ENCODE measurements around the gene UVSSA.

The UVSSA gene

DNA sequence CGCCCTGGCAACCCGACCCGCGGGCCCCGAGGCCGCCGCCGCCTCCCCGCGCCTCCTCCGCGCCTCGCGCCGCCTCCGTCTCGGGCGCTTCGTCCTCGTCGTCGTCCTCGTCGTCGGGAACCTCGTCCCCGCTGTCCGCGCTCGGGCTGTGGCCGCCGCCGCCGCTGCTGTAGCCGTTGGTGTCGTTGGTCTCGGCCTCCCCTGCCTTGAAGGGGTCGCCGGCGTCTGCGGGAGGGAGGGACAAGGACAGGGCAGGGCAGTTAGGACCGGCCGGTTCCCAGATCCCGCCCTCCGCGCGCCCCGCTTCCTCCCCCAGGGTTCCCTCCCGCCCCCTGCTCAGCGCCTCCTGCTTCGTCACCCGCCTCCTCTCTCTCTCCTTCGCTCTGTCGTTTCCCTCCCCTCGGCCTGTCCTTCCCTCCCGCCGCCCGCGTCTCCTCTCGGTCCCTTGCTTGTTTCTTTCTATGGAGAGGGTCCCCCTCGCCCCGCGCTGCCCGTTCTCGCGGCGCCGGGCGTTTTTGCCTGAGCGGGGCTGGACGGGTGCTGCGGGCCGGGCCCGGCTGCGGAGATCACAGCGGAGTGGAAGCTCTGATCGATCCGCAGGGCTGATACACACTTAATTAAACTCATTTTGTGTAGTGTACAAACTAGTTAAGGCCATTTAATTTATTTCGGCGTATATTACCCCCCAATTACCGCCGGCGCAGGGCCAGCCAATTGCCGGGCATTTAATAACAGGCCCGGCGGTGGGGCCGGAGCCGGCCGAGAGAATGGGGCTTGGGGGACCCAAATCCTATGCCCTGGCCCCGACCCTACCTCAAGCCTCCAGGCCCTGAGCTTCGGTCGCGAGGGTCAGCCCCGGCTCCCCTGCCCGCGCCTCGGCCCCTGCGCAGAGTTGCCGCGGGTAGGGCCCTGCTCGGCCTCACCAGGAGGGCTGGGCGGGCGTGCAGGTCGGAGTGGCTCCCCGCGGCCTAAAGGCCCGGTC is 56.9 kb downstream of the UVSSA start:
- no peak overlapping the region for H2AFZ ChIP-seq (ENCODE audit: low read length)
- no peaks in the 10 kb centered on the region for H3K9me3 ChIP-seq (replicated peaks; ENCODE audit: insufficient read depth, low read length)
- no peak overlapping the region for H3K9ac ChIP-seq (ENCODE audit: low read length)
- H3K4me3 ChIP-seq (ENCODE audit: low read length), result no peak overlapping the region
- TF ChIP-seq EZH2phosphoT487 (IDR thresholded peaks at IDR 0.05; ENCODE audit: low read length), result no peak
- TF ChIP-seq EZH2 (optimal IDR thresholded peaks at IDR 0.05; ENCODE audit: low read depth, low read length), result no peak
- TF ChIP-seq CTCF (IDR thresholded peaks at IDR 0.05; ENCODE audit: low read length), result no peak
- H3K27ac ChIP-seq (ENCODE audit: low read length), result no peak overlapping the region
- H3K4me1 ChIP-seq (ENCODE audit: low read length), result no peaks in the 10 kb centered on the region
- no peaks in the 10 kb centered on the region for H3K9me2 ChIP-seq (replicated peaks; ENCODE audit: insufficient read depth, low read length)
- no peaks in the 10 kb centered on the region for H3K36me3 ChIP-seq (replicated peaks; ENCODE audit: insufficient read depth, low read length)
- no peaks in the 10 kb centered on the region for H3K27me3 ChIP-seq (replicated peaks; ENCODE audit: insufficient read depth, low read length)
- H3F3A ChIP-seq (ENCODE audit: insufficient read depth, low read length), result no peaks in the 10 kb centered on the region
- no peaks in the 10 kb centered on the region for H3K79me2 ChIP-seq (ENCODE audit: low read length)
- H4K20me1 ChIP-seq (ENCODE audit: insufficient read depth, low read length), result no peaks in the 10 kb centered on the region
- DNase-seq, result no peak
- H3K4me2 ChIP-seq (ENCODE audit: low read depth, low read length), result no peak overlapping the region

DNA sequence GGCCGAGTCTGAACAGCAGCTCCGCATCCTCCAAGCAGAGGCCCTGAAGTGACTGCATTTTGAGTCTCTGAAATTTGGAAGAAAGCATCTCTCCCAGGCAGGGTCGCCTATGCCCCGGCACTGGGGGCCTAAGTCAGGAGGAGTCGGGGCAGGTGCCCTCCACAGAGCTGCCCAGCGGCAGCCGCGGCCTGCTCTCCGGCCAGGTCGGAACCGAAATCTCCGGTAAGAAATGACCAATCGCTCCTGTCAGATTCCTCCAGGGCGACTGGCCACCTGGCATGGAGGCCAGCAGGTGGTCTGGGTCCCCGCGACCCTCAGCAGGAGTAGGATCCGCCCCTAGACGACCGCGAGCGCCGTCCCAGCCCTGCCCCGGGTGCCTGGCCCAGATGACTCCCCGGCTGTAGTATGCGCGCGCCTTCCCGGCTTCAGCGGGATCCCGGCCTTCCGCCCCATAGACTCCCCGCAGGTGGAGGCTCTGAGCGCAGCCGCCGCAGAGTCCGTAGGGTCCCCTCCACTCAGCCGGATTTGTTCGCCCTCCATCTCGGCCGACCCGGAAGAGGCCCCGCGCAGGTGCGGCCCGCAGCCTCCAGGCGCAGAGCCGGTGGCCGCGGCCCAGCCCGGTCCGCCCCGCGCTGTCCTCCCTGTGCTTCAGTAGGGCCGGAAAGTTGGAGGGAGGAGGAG is 57.7 kb downstream of the UVSSA start:
- Histone ChIP-seq H3K4me3 (ENCODE audit: low read length) (no peak overlapping the region), H3F3A (ENCODE audit: insufficient read depth, low read length) (no peaks in the 10 kb centered on the region), H4K20me1 (ENCODE audit: insufficient read depth, low read length) (no peaks in the 10 kb centered on the region), H3K9me2 (replicated peaks; ENCODE audit: insufficient read depth, low read length) (no peaks in the 10 kb centered on the region), H3K9ac (ENCODE audit: low read length) (no peak overlapping the region), H3K4me2 (ENCODE audit: low read depth, low read length) (no peak overlapping the region), H2AFZ (ENCODE audit: low read length) (no peak overlapping the region), H3K27me3 (replicated peaks; ENCODE audit: insufficient read depth, low read length) (no peaks in the 10 kb centered on the region), H3K9me3 (replicated peaks; ENCODE audit: insufficient read depth, low read length) (no peaks in the 10 kb centered on the region), H3K4me1 (ENCODE audit: low read length) (no peaks in the 10 kb centered on the region), H3K79me2 (ENCODE audit: low read length) (no peaks in the 10 kb centered on the region), H3K27ac (ENCODE audit: low read length) (no peak overlapping the region), H3K36me3 (replicated peaks; ENCODE audit: insufficient read depth, low read length) (no peaks in the 10 kb centered on the region)
- TF ChIP-seq EZH2 (optimal IDR thresholded peaks at IDR 0.05; ENCODE audit: low read depth, low read length) (no peak), EZH2phosphoT487 (IDR thresholded peaks at IDR 0.05; ENCODE audit: low read length) (no peak), CTCF (IDR thresholded peaks at IDR 0.05; ENCODE audit: low read length) (no peak)
- DNase-seq, result no peak

DNA sequence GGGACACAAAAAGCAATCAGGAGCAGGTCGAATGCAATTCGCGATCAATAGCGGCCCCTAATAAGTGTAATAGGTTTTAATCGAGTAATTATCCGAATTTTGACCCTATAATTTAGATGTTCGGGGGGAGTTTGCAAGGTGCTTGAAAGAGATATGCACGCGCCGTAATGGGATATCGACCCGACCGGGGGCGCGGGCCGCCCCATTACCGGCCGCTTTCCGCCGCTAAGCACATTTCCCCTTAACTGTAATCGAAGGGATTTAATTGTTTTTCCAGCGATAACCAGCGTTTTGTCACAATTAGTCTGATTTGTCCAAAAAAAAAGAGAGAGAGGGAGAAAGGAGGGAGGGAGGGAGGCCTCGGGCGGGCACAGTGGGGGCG is 58.2 kb downstream of the UVSSA start:
- Histone ChIP-seq H3K9me3 (replicated peaks; ENCODE audit: insufficient read depth, low read length) (no peaks in the 10 kb centered on the region), H3K4me1 (ENCODE audit: low read length) (no peaks in the 10 kb centered on the region), H3K27ac (ENCODE audit: low read length) (no peak overlapping the region), H3K36me3 (replicated peaks; ENCODE audit: insufficient read depth, low read length) (no peaks in the 10 kb centered on the region), H3K9me2 (replicated peaks; ENCODE audit: insufficient read depth, low read length) (no peaks in the 10 kb centered on the region), H3F3A (ENCODE audit: insufficient read depth, low read length) (no peaks in the 10 kb centered on the region), H3K79me2 (ENCODE audit: low read length) (no peaks in the 10 kb centered on the region), H3K27me3 (replicated peaks; ENCODE audit: insufficient read depth, low read length) (no peaks in the 10 kb centered on the region), H3K9ac (ENCODE audit: low read length) (no peak overlapping the region), H2AFZ (ENCODE audit: low read length) (no peak overlapping the region), H4K20me1 (ENCODE audit: insufficient read depth, low read length) (no peaks in the 10 kb centered on the region), H3K4me2 (ENCODE audit: low read depth, low read length) (no peak overlapping the region), H3K4me3 (ENCODE audit: low read length) (no peak overlapping the region)
- TF ChIP-seq EZH2phosphoT487 (IDR thresholded peaks at IDR 0.05; ENCODE audit: low read length), result no peak
- no peak for TF ChIP-seq CTCF (IDR thresholded peaks at IDR 0.05; ENCODE audit: low read length)
- no peak for TF ChIP-seq EZH2 (optimal IDR thresholded peaks at IDR 0.05; ENCODE audit: low read depth, low read length)
- DNase-seq, result no peak

Data from MM.1S (cell line).